NCI-H510A (cell line): ENCODE measurements around the gene EPHA2.
"Not testable (repeated sequence)": the region's sequence is repeated elsewhere in the genome, so short reads cannot be mapped to it uniquely, and the experiment has no call there.

Experiments
- DNase-seq: peaks from one replicate; lab custom pipeline; 2025; lab: John Stamatoyannopoulos, UW

EPHA2 gene

DNA sequence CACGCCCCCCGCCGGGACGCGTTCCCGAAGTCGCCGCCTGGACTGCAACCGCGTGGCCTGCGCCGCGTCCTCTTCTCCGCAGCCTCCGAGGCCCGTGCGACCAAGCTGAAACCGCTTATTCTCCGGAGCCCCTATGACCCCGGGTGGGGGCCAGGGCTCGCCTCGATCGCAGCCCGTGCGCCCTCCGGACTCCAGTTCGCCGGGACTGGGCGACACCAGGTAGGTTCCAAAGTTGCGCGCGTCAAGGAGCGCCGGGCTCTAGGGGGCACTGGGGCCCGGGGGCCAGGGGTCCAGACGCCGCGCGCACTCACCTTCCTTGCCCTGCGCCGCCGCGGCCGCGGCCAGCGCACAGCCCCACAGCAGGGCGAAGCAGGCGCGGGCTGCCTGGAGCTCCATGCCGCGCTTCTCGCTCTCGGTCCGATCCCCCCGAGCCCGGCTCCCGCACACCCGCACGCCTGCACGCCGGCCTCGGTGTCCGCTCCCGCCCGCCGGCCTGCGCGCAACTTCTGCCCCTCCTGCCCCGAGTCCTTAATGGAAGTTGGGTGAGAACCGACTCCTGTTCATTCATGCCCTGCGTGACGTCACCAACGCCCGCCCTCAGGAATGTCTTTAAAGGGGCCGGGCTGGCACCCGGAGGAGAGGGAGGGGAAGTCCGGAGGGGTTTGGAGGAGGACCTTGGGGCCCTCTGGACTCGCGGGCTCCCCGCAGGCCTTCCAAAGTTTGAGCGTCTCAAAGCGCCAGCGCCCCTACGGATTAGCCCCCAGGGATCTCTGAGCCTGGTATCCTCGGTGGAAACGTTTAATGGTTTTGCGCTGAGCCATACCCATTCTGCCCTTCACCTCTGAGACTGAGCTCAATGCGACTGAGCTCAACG lies at the start of gene EPHA2:
Gene EPHA2 (minus strand): TSS at position 533 of the 874 bp plus-strand sequence. CDS start 137 bp downstream, at position 396.
- DNase-seq: peak; percentile 64

DNA sequence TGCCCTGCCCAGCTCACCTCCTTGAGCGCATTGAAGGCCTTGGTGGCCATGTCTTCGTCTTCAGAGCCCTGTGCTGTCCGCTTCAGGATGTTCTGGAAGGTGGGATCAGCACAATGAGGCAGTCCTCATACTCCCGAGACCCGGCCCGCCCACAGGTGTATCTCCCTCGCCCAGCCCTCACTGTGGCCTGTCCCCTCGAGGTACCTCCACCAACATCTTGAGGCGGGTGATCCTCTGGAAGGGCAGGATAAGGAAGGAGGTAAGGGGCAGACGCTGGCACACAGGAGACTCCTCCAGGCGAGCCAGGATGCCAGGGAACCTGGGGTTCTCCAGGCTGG lies 49.4 kb upstream of the EPHA2 start:
- DNase-seq: no peak

DNA sequence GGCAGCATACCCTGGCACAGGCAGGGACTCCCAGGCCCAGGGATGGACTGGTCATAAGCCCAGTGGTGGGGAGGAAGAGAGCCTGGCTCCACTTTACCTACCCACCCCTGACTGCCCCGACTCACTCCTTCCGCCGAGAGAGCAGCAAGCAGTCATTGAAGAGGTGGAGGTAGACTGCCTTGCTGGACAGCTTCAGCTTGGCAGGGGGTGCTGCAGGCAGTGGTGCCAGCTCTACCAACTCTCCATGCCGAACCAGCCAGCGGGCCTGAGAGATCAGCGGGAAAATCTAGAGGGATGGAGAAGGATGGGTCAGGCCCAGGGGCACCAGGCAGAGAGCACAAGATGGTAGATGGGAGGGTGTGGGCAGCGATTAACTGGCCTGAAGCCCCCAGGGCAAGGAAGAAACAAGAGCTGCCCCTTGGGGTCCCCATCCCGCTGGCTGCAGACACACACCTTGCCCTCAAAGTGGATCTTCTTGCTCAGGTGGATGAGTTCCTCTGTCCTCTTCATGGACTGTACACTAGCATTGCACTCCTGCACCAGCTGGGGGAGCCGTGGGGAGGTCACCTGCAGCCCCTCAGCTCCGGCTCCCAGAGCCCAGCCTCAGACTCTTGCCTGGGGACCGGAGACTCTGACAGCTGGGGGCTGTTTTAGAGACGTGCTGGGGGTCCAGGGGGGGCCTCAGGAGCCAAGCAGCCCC lies 48.9 kb upstream of the EPHA2 start:
- no peak for DNase-seq

DNA sequence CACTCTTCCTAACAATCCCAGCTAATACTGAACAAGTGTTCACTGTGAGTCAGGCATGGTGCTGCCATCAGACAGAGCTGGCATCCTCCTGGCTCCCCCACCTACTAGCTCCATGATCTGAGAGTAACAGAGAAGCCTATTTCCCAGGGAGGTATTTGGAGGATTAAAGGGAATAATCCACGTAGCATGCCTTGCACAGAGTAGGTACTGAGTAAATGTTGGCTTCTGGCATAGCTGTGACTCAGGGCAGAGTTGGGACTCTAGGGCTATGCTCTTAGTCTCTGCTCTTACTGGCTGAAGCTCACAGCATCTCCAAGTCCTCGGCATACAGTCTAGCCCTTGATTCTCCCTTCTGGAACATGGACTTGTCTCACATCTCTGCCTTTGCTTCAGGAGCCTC lies 48.3 kb upstream of the EPHA2 start:
- DNase-seq: no peak

DNA sequence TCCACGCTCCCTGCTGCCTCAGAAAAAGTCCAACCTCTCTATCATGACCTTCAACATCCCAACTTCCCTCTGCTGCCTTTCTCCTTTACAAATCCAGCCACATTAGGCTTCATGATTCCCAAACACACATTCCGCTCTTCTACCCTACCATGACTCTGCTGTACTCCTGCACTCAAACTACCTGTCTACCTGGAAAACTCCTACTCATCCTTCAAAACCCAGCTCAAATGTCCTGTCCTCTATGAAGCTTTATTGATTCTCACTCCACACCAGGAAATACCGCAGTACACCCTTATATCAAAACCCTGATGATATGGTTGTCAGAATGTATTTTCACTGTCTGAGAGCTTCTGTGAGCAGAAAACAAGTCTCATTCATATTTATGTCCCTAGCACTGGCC lies 47.7 kb upstream of the EPHA2 start:
- no peak for DNase-seq

DNA sequence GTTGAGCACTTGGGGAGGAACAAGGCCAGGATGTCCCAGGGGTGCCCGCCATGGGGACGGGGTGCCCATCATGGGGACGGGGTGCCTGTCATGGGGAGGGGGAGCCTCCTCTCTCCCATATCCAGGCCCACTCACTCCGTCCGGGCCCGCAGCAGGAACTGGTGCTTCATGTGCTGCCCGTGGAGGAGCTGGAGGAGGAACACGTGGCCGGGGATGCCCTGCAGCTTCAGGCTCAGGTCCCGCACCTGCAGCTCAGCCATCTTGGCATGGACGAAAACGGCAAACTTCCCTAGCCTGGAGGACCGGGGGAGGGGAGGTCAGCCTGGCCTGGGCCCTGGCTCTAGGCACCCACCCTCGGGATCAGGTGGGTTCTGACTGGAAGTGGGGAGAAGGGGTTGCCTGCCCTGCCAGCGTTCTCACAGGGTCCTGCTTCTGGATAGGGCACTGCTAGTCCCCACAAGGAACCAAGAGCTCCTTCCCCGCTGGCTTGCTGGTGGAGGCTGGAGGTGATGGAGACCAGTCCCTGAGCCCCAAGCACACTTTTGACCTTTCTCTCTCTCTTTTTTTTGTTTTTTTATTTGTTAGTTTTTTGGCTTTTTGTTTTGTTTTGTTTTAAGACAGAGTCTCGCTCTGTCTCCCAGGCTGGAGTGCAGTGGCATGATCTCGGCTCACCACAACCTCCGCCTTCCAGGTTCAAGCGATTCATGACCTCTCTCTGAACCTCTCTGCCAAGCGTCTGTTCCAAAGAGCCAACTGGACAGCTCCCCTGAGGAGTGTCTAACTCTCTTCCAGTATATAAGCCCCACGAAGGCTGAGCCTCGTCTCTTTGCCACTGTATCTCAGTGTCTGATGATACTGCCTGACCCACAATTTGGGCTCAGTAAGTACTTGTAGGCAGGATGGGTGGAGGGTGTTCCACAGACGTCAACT lies 46.7 kb upstream of the EPHA2 start:
- no peak for DNase-seq

DNA sequence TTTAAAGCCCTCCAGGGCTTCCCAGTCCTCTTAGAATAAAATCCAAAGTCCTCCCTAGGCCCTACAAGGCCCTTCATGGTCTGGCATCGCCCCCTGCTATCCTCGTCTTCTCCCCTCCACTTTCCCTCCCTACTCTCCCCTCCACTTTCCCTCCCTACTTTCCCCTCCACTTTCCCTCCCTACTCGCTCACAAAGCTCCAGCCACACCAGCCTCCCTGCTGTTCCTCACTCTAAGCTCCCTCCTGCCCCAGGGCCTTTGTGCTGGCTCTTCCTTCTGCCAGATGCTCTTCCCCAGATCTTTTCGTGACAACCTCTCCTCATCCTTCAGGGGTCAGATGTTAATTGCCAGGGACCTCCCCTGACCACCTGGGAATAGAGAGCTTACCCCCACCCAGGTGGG lies 43.8 kb upstream of the EPHA2 start:
- DNase-seq: no peak

DNA sequence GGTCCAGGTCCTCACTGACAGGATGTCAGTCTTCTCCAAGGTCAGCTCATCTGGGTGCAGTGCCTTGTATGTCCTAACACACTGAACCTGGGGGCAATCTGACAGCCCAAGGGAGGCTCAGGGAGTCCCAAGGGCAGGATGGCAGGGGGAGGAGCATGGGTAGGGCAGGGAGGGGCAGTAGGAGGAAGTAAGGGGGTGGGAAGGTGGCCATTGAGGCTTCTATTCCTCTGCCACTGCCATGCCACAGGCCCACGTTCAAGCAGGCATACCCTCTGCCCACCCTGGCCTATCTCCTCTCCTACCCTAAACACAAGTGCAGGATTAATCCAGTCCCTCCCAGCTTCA lies 43.3 kb upstream of the EPHA2 start:
- no peak for DNase-seq

DNA sequence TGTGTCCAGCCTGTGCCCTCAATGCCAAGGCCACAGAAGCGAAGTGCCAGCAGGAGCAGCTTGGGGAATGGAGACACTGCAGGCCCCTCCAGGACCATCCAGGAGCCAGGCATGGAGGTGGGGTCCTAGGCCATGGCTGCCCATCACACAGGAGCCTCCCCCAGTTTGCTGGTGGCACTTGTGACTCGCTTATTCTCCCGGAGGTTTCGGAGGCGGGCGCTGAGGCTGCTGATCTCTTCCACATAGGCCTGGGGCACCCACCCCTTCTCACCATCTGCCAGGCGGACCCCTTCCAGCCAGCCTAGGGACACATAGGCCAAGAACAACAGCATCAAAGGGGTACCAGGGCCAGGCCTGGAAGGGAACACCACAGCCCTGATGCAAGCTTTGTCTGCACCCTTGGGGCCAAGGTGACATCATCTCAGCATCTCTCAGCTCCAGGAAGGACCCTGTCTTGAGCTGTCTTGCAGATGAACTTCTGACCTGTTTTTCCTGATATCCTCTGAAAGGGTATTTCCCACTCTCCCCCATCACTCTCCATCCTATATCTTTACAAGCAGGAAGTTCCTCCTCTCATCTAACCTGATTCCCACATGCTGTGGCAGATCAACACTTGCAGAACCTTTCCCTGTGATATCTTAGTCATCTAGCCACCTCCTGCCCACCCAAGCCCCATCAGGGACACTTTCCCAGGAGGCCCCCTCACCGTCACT lies 42.7 kb upstream of the EPHA2 start:
- no peak for DNase-seq

DNA sequence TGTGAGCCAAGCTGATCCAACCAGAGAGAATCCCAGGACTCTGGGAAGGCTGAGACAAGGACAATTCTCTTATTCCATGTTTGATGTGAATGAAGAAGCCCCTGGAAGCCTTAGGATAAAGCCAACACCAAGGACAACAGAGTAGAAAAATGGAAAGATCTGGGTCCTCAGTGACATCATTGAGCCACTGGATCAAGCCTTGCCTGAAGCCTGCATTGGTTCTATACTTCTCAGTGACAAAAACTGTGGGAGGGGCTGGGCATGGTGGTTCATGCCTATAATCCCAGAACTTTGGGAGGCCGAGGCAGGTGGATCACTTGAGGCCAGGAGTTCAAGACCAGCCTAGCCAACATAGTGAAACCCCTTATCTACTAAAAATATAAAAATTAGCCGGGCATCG lies 41.0 kb upstream of the EPHA2 start:
- no peak for DNase-seq

DNA sequence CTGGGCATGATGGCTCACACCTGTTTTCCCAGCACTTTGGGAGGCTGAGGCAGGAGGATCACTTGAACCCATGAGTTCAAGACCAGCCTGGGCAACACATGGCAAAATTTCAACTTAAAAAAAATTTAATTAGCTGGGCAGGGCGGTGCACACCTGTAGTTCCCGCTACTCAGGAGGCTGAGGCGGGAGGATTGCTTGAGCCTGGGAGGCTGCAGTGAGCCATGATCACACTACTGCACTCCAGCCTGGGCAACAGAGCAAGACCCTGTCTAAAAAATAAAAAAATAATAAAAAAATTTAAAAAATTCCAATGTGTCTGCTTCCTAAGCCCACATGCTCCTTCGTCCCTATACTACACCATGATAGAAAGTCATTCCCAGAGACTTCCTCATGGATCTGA lies 40.3 kb upstream of the EPHA2 start:
- DNase-seq: not testable (repeated sequence)

DNA sequence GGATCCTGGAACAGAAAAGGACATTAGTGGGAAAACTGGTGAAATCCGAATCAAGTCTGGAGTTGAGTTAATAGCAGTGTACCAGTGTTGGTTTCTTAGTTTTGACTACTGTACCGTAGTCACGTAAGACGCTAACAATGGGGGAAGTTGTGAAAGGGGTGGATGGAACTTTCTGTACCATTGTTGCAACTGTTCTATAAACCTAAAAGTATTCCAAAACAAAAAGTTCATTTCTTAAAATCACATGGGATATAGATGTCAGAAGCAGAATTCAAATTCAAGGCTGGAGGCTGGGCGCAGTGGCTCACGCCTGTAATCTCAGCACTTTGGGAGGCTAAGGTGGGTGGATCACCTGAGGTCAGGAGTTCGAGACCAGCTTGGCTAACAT lies 39.6 kb upstream of the EPHA2 start:
- no peak for DNase-seq

DNA sequence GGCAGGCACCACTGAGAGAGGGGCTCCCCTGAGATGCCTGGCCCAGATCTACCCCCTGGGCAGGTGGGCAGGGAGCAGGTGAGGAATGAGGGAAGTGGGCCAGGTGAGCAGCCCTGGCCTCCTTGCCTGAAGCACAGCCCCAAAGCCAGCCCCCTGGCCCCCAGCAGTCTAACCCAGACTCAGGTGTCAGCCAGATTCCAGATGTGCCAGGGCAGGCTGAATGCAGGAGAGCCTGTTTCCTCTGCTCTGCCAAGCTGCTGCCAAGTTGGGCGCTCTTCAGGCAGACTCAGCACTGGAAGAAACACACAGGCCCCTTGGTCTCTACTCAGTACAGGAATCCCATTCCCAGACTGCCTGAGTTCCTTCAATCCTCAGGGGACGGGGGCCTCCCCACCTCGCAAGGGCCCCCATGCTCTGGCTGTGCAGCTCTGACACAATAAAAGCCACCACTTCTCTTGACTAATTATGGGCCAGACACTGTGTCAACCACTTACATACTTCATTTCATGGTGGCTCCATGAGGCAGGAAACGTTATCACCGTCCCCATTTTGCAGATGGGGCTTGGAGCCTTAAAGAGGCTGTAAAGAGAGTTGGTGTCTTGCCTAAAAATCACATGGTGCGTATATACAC lies 36.2 kb upstream of the EPHA2 start:
- no peak for DNase-seq

DNA sequence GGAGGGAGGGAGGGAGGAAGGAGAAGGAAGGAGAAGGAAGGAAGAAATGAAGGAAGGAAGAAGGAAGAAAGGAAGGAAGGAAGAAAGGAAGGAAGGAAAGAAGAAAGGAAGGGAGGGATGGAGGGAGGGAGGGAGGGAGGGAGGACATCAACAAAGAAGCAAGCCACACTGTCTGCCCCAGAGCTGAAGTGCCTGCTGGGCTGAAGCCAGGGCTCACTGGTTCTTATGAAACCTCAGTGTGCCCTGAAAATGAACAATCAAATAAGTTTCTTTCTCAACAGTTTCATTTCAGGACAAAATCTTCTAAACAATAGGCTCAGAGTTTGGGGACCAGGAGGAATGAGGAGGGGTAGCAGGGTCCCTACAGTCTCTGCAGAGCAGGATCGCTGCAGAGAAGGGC lies 35.4 kb upstream of the EPHA2 start:
- no peak for DNase-seq

DNA sequence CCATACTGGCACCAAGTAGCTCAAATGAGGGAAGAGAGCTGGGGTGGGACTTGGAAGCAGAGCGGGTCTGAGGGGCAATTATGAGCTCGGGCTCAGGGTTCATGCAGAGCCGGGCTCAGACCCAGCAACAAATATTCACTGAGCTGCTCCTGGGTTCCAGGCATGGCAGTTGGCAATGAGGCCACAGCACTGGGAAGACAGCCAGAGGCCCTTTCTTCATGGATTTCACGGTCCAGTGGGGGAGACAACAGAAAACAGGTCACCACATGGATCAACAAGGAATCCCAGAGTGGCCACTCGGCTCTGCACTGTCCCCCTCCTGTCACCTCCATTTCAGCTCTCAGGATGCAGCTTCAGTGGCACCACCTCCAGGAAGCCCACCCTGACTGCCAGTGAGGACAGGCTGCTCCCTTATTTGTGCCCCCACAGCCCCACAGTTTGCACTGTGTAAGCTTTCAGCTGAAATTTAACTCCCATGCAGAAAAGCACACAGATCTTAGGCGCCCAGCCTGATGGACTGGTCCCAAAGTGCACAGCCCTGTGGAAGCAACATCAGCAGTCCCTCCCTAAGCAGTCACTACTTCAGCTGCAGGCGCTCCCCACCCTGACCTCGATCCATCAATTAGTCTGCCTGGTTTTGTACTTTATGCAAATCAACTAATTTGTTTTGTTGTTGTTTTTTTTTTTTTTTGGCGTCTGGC lies 34.2 kb upstream of the EPHA2 start:
- DNase-seq: no peak

DNA sequence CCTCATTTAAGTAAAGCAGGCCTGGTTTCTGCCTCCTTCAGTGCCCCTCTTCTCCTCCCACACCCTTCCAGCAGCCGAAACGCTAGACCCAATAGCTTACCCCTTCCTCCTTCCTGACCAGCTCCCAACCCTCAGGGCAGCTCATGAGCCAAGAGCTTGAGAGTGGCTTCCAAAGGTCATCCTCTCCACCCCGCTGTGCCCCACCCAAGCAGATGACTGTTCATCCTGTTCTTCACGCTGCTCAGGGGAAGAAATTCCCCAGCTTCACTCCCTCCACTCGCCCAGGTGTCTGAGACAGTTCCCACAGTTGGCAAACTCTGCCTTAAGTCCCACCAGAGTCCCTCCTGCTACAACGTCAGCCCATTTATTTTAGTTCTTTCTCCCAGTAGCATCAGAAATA lies 33.1 kb upstream of the EPHA2 start:
- no peak for DNase-seq

DNA sequence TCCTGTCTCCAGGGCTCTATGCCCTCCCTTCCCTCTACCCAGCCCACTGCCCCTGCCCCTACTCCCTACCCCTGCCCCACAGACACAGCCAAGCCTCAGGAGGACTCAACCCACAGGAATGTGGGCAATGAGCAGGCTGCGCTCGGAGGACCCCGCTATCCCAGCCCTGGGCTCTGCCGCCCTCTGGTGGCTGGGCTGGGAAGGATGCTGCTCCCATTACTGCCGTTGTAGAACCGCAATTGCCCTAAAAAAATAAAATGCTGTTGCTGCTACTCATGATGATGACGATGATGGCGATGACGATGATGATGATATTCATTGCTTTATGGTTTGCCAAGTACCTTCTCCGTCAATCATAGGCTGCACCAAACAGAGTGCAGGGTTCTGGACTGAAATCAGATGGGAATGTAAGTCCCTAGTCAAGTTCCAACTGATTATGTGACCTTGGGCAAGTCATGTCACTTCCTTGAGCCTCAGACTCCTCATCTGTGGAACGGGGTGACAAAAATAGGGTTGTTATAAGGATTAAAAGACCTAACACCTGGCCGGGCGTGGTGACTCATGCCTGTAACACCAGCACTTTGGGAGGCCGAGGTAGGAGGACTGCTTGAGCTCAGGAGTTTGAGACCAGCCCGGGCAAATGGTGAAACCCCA lies 32.0 kb upstream of the EPHA2 start:
- no peak for DNase-seq

DNA sequence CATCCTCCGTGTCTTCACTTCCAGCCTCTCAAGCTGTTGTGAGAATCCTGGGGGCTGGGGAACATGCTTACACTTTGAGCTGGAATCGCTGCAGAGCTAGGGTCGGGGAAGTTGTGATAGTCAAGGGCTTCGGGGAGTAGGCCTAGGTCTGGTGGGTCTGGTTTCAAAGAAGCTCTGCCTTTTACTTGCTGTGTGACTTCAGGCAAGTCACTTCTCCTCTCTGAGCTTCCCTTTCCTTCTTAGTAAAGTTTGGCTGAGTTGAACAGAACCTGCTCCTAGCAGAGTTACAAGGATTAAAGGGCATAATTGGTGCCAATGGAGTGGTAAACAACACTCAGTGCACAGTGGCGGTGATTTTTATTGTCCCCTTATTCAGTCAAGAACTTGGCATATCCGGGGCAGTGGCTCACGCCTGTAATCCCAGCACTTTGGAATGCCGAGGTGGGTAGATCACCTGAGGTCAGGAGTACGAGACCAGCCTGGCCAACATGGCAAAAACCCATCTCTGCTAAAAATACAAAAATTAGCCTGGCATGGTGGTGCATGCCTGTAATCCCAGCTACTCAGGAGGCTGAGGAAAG lies 30.9 kb upstream of the EPHA2 start:
- DNase-seq: no peak

DNA sequence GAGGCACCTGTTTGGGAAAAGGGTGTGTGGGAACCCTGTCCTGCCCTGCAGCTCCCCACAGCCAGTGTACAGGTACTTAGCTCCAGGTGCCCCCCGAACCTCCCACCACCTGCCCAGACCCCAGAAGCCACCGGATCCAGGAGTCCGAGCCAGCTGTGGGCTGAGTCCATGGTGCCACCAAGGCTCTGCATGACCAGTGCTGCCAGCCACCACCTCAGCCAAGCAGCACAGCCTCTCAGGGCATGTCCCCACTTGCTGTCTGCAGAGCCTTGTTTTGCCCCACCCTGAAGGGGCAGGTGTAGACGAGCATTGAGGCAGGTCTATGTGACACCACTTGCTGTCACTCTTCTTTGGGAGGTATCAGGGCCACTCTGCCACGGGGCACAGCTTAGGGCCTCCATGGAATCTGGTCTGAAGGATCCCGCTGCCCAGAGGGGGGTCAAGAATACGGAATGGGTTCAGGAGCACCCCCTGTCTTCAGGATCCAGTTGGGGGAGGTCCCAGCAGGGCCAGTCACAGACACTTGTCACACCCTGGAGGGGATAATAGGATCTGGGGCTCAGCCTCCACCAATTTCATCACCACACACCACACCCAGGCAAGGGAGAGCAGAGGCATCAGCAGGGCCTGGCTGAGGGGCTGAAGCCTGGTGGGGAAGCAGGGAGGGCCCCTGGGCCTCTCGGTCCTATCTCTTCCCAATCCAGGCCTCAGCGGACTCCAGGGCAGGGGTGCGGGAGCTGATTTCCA lies 28.9 kb upstream of the EPHA2 start:
- no peak for DNase-seq
